ENCODE data around the gene TRIM7. TPM values are rescaled to one million over a fixed set of nuclear protein-coding genes. Genes with fewer than 3 reads are reported as not detected.

TRIM7 gene
- total and polyA plus RNA-seq, 2 donors (not counting 1 experiment from before 2014, with no cell fraction given): 1.7 to 7.4 TPM

DNA sequence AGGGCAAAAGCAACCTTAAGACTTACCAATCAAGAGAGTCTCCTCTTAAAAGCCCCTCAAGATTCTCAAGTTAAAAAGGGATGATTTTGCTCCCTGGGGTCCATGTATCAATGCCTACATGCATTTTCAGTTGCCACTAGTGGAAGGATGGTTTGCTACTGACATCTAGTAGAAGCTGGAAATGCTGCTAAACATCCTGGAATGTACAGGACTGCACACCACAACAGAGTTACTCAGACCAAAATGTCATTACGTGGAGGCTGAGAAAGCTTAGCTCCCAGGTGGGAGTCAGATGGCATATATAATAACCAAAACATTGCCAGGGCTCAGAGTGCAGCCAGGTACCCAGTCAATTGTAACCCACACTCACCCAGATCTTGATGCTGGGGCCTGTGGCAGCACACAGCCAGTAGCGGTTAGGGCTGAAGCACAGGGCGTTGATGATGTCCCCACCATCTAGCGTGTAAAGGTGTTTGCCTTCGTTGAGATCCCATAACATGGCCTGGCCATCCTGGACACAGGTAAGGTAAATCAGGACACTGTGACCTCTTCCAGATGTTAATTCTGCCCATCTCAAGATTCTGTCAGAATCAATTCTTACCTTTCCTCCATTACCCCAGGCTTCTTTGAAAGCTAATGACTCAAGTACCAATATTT, 32.9 kb upstream of the TRIM7 start:
- intact Hi-C loops (cut with micrococcal nuclease): no loop called here
- Mint-ChIP-seq H3K9me3 (ENCODE audit: insufficient read depth) (no peaks in the 10 kb centered on the region), H3K4me3 (no peak overlapping the region), H3K27me3 (no peaks in the 10 kb centered on the region), H3K4me1 (peaks cover 26% of the 10 kb centered on the region), H3K27ac (no peak overlapping the region)
- ChIA-PET CTCF (interaction anchor here (1.6 kb wide), 1 partner anchor 54 kb away, joined by 3 read pairs; no protein-coding TSS in a partner anchor), POLR2A (interaction anchor here (6.9 kb wide), 1 partner anchor 15 kb away, joined by 45 read pairs; the partner anchor contains the start of gene TRIM41)
- H2AFZ ChIP-seq (ENCODE audit: insufficient read depth, low read depth, low read length, poor library complexity, severe bottlenecking): no peak overlapping the region
- peaks cover 59% of the 10 kb centered on the region for H4K20me1 ChIP-seq (ENCODE audit: control insufficient read depth, insufficient read depth, low read length, poor library complexity, severe bottlenecking)
- no peaks in the 10 kb centered on the region for H3K27me3 ChIP-seq (replicated peaks in 1 of 4; ENCODE audit: control extremely low read depth in 1 of 4, control insufficient read depth in 3 of 4, insufficient read depth in 4 of 4, low read length in 3 of 4)
- H3K4me1 ChIP-seq (ENCODE audit: control insufficient read depth in 2 of 2, insufficient read depth in 2 of 2, low read length in 2 of 2): peaks cover 14 to 15% of the 10 kb centered on the region in 2 donors
- no peaks in the 10 kb centered on the region for H3K9me3 ChIP-seq (ENCODE audit: control extremely low read depth in 1 of 3, control insufficient read depth in 2 of 3, insufficient read depth in 1 of 3, low read length in 2 of 3)
- H3K9ac ChIP-seq (ENCODE audit: low read length): no peak overlapping the region
- DNase-seq: no peak
- no peak overlapping the region for H3K27ac ChIP-seq (ENCODE audit: low read length in 2 of 2)
- H3K4me2 ChIP-seq (replicated peaks; ENCODE audit: low read depth, low read length, poor library complexity, severe bottlenecking): no peak overlapping the region
- 98% methylated on average over 4 of the region's 5 CpGs for WGBS (ENCODE audit: insufficient coverage)
- no peak for ATAC-seq (ENCODE audit: low read depth)
- H3K36me3 ChIP-seq (replicated peaks in 1 of 2; ENCODE audit: control extremely low read depth in 1 of 2, control insufficient read depth in 1 of 2, extremely low read depth in 1 of 2, insufficient read depth in 2 of 2, low read length in 1 of 2): peaks cover 11 to 91% of the 10 kb centered on the region in 2 experiments
- no peak overlapping the region for H3K4me3 ChIP-seq (ENCODE audit: control extremely low read depth in 1 of 5, extremely low read depth in 1 of 5, insufficient read depth in 1 of 5, low read depth in 2 of 5, low read length in 4 of 5)
- H3K79me2 ChIP-seq (ENCODE audit: control insufficient read depth, insufficient read depth, low read length): peaks cover 26% of the 10 kb centered on the region
- TF ChIP-seq, protein P1, sequence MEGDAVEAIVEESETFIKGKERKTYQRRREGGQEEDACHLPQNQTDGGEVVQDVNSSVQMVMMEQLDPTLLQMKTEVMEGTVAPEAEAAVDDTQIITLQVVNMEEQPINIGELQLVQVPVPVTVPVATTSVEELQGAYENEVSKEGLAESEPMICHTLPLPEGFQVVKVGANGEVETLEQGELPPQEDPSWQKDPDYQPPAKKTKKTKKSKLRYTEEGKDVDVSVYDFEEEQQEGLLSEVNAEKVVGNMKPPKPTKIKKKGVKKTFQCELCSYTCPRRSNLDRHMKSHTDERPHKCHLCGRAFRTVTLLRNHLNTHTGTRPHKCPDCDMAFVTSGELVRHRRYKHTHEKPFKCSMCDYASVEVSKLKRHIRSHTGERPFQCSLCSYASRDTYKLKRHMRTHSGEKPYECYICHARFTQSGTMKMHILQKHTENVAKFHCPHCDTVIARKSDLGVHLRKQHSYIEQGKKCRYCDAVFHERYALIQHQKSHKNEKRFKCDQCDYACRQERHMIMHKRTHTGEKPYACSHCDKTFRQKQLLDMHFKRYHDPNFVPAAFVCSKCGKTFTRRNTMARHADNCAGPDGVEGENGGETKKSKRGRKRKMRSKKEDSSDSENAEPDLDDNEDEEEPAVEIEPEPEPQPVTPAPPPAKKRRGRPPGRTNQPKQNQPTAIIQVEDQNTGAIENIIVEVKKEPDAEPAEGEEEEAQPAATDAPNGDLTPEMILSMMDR (IDR thresholded peaks at IDR 0.05): no peak
- TF ChIP-seq EZH2 (IDR thresholded peaks at IDR 0.05; ENCODE audit: borderline replicate concordance, insufficient read depth, low read depth, low read length, poor library complexity, severe bottlenecking): no peak

DNA sequence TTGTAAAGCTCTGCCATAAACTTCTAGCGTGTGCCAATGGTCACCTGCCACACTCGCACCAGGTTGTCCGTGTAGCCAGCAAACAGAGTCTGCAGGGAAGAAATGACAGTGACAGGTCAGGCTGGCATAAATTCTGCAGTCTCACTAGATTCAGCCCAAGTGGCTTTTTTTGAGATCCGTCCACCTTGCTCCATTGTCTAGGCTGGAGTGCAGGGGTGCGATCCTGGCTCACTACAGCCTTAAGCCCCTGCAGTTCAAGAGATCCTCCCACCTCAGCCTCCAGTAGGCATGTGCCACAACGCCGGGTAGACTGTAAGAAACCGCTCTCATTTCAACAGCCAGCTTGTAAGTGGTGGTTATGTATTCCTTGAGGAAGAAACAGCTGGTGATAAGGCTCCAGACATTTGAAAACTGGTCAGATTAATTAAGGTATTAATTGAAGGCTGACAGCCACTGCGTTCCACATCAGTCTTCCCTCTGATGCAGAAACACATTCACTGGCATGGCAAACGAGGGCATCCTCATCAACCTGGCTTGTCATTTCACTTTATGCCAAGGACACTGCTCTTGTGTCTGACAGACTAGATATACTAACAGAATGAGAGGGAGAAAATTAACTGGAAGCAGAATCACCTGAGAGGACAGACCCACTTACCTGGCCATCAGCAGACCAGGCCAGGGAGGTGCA, 32.1 kb upstream of the TRIM7 start:
- H3K27ac Mint-ChIP-seq: no peak overlapping the region

More for the DNA sequence above, 32.1 kb upstream of the TRIM7 start:
- H3K79me2 ChIP-seq (ENCODE audit: control insufficient read depth, insufficient read depth, low read length): peaks cover 18% of the 10 kb centered on the region
- H3K27me3 ChIP-seq (replicated peaks in 1 of 4; ENCODE audit: control extremely low read depth in 1 of 4, control insufficient read depth in 3 of 4, insufficient read depth in 4 of 4, low read length in 3 of 4): no peaks in the 10 kb centered on the region
- DNase-seq (no peak), ATAC-seq (ENCODE audit: low read depth) (no peak)
- Mint-ChIP-seq H3K4me1 (peaks cover 19% of the 10 kb centered on the region), H3K9me3 (ENCODE audit: insufficient read depth) (no peaks in the 10 kb centered on the region), H3K4me3 (no peak overlapping the region), H3K27me3 (no peaks in the 10 kb centered on the region)
- no peak overlapping the region for H2AFZ ChIP-seq (ENCODE audit: insufficient read depth, low read depth, low read length, poor library complexity, severe bottlenecking)
- no peak overlapping the region for H3K4me2 ChIP-seq (replicated peaks; ENCODE audit: low read depth, low read length, poor library complexity, severe bottlenecking)
- intact Hi-C loops (cut with micrococcal nuclease): no loop called here
- peaks cover 11 to 94% of the 10 kb centered on the region in 2 experiments for H3K36me3 ChIP-seq (replicated peaks in 1 of 2; ENCODE audit: control extremely low read depth in 1 of 2, control insufficient read depth in 1 of 2, extremely low read depth in 1 of 2, insufficient read depth in 2 of 2, low read length in 1 of 2)
- peaks cover 6 to 8% of the 10 kb centered on the region in 2 donors for H3K4me1 ChIP-seq (ENCODE audit: control insufficient read depth in 2 of 2, insufficient read depth in 2 of 2, low read length in 2 of 2)
- 98% methylated on average over 5 of the region's 10 CpGs for WGBS (ENCODE audit: insufficient coverage)
- H3K9me3 ChIP-seq (ENCODE audit: control extremely low read depth in 1 of 3, control insufficient read depth in 2 of 3, insufficient read depth in 1 of 3, low read length in 2 of 3): no peaks in the 10 kb centered on the region
- TF ChIP-seq, protein P1 (IDR thresholded peaks at IDR 0.05): no peak
- TF ChIP-seq EZH2 (IDR thresholded peaks at IDR 0.05; ENCODE audit: borderline replicate concordance, insufficient read depth, low read depth, low read length, poor library complexity, severe bottlenecking): no peak
- H3K4me3 ChIP-seq (ENCODE audit: control extremely low read depth in 1 of 5, extremely low read depth in 1 of 5, insufficient read depth in 1 of 5, low read depth in 2 of 5, low read length in 4 of 5): no peak overlapping the region
- H4K20me1 ChIP-seq (ENCODE audit: control insufficient read depth, insufficient read depth, low read length, poor library complexity, severe bottlenecking): peaks cover 52% of the 10 kb centered on the region
- no peak overlapping the region for H3K9ac ChIP-seq (ENCODE audit: low read length)
- POLR2A ChIA-PET: interaction anchor here (0.6 kb wide), 1 partner anchor 49 kb away, joined by 8 read pairs; no protein-coding TSS in a partner anchor
- CTCF ChIA-PET: no interaction called here
- H3K27ac ChIP-seq (ENCODE audit: low read length in 2 of 2): no peak overlapping the region
